Measurements from ENCODE around the gene PDE2A.

The PDE2A gene

DNA sequence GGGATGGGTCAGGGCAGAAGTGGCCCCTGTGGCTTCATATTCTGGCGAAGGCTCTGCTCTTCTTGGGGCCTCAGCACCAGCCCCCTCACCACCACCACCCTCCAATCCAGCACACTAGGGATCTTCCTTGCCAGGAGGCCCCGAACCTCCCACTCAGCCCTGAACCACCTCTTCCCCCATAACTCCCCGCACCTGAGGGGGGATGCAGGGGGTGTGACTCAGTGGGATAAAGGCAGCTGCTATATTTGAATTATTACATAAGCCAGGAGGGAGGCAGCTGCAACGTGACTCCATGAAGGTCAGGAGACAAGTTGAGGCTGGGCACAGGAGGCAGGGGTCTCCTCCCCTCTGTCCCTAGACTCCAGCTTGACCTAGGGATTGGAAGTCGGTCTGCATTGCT is 5.6 kb upstream of the PDE2A start:
- Histone ChIP-seq H3K9me3 (ENCODE audit: insufficient read depth, low read length) (no peaks in the 10 kb centered on the region), H3K27me3 (ENCODE audit: low read depth, low read length) (peaks cover 35% of the 10 kb centered on the region; the same call in 1 of the 2 replicates), H3K4me1 (ENCODE audit: low read length) (no peaks in the 10 kb centered on the region), H3K4me3 (ENCODE audit: low read length) (no peak overlapping the region), H2AFZ (ENCODE audit: low read depth, low read length) (no peak overlapping the region), H3K27ac (ENCODE audit: low read length) (no peak overlapping the region), H3K9ac (ENCODE audit: low read length) (no peak overlapping the region), H3K79me2 (ENCODE audit: low read length) (no peaks in the 10 kb centered on the region), H4K20me1 (ENCODE audit: insufficient read depth, low read length) (peaks cover 22% of the 10 kb centered on the region), H3K4me2 (ENCODE audit: low read length) (no peak overlapping the region), H3K36me3 (replicated peaks; ENCODE audit: low read depth, low read length) (peaks cover 2% of the 10 kb centered on the region)
- no peak for TF ChIP-seq EZH2phosphoT487 (IDR thresholded peaks at IDR 0.05; ENCODE audit: low read depth)
- TF ChIP-seq, protein P1, sequence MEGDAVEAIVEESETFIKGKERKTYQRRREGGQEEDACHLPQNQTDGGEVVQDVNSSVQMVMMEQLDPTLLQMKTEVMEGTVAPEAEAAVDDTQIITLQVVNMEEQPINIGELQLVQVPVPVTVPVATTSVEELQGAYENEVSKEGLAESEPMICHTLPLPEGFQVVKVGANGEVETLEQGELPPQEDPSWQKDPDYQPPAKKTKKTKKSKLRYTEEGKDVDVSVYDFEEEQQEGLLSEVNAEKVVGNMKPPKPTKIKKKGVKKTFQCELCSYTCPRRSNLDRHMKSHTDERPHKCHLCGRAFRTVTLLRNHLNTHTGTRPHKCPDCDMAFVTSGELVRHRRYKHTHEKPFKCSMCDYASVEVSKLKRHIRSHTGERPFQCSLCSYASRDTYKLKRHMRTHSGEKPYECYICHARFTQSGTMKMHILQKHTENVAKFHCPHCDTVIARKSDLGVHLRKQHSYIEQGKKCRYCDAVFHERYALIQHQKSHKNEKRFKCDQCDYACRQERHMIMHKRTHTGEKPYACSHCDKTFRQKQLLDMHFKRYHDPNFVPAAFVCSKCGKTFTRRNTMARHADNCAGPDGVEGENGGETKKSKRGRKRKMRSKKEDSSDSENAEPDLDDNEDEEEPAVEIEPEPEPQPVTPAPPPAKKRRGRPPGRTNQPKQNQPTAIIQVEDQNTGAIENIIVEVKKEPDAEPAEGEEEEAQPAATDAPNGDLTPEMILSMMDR (IDR thresholded peaks at IDR 0.05; ENCODE audit: low read depth, low read length): no peak

DNA sequence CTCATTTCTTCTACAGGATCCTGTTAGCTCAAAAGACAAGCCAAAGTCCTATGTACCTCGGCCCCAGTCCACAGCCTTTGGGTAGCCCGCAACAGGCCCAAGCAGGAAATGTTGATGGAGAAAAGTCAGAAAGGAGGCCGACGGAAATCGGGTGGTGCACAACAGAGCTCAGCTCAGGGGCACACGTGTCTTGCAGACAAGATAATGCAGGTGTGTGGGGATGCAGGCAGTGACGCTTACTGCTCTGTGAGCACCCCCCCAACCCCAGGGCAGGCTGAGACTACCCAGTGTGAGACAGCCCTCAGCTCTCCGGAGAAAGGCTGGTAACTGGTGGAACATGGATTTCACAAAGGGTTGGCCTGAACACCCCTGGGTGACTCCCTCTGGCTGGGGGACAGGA is 4.3 kb upstream of the PDE2A start:
- no peak overlapping the region for H3K4me3 ChIP-seq (ENCODE audit: low read length)
- H3K9ac ChIP-seq (ENCODE audit: low read length): no peak overlapping the region
- peaks cover 36% of the 10 kb centered on the region; the same call in 1 of the 2 replicates for H3K27me3 ChIP-seq (ENCODE audit: low read depth, low read length)
- no peak overlapping the region for H3K27ac ChIP-seq (ENCODE audit: low read length)
- H3K79me2 ChIP-seq (ENCODE audit: low read length): no peaks in the 10 kb centered on the region
- no peak overlapping the region for H2AFZ ChIP-seq (ENCODE audit: low read depth, low read length)
- peaks cover 2% of the 10 kb centered on the region for H3K36me3 ChIP-seq (replicated peaks; ENCODE audit: low read depth, low read length)
- H3K4me1 ChIP-seq (ENCODE audit: low read length): no peaks in the 10 kb centered on the region
- H3K9me3 ChIP-seq (ENCODE audit: insufficient read depth, low read length): no peaks in the 10 kb centered on the region
- H3K4me2 ChIP-seq (ENCODE audit: low read length): no peak overlapping the region
- TF ChIP-seq, protein P1 (IDR thresholded peaks at IDR 0.05; ENCODE audit: low read depth, low read length): no peak
- no peak for TF ChIP-seq EZH2phosphoT487 (IDR thresholded peaks at IDR 0.05; ENCODE audit: low read depth)
- peaks cover 14% of the 10 kb centered on the region; the same call in 1 of the 2 replicates for H4K20me1 ChIP-seq (ENCODE audit: insufficient read depth, low read length)

DNA sequence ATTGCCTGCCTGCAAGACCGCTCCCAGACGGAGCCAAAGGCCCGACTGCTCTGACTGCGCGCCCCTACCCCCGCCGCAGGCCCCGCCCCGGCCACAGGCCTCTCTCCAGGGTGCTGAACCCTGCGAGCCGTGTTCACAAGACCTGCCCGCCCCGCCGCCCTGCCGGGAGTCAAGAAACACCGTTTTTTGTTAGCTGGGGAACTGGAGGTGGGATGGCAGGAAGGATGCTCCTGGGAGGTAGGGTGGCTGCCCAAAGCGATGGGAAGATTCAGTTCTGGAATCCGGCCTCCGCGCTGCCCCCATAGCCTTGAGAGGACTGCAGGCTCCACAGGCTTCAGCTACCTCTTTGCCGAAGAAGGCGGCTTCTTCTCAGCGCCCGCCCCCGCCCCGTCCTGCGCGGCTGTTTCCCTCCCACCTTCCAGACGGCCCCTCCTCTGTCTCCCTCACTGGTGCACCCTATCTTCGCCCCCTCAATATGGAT is 2.7 kb upstream of the PDE2A start:
- Histone ChIP-seq H3K79me2 (ENCODE audit: low read length) (no peaks in the 10 kb centered on the region), H3K4me3 (ENCODE audit: low read length) (no peak overlapping the region), H3K9ac (ENCODE audit: low read length) (no peak overlapping the region), H3K27me3 (ENCODE audit: low read depth, low read length) (peaks cover 36% of the 10 kb centered on the region; the same call in 1 of the 2 replicates), H3K27ac (ENCODE audit: low read length) (no peak overlapping the region), H3K36me3 (replicated peaks; ENCODE audit: low read depth, low read length) (no peaks in the 10 kb centered on the region), H3K4me2 (ENCODE audit: low read length) (no peak overlapping the region), H4K20me1 (ENCODE audit: insufficient read depth, low read length) (peaks cover 4% of the 10 kb centered on the region; the same call in 1 of the 2 replicates), H3K9me3 (ENCODE audit: insufficient read depth, low read length) (no peaks in the 10 kb centered on the region), H2AFZ (ENCODE audit: low read depth, low read length) (no peak overlapping the region), H3K4me1 (ENCODE audit: low read length) (no peaks in the 10 kb centered on the region)
- TF ChIP-seq, protein P1 (IDR thresholded peaks at IDR 0.05; ENCODE audit: low read depth, low read length): no peak
- no peak for TF ChIP-seq EZH2phosphoT487 (IDR thresholded peaks at IDR 0.05; ENCODE audit: low read depth)

DNA sequence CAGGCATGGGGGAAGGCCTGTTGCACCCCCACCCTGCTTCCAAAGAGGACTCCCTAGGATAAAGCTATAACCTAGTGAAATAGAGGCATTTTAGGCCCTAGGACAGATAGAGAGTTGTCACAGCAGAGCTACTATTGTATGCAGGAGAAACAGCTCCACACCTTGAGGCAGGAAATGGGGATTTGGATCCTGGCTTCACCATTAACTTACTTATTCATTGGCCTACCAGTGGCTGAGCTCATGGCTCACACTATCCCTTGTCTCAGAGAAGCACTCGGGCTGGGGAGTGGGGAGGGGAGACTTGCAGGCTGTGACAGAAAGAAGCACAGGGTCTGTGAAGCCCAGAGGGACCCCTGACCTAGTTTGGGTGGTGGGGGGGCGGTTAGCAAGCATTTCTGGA is 999 bp upstream of the PDE2A start:
- H3K4me3 ChIP-seq (ENCODE audit: low read length): no peak overlapping the region
- H4K20me1 ChIP-seq (ENCODE audit: insufficient read depth, low read length): peaks cover 4% of the 10 kb centered on the region; the same call in 1 of the 2 replicates
- no peak overlapping the region for H3K4me2 ChIP-seq (ENCODE audit: low read length)
- no peak for TF ChIP-seq EZH2phosphoT487 (IDR thresholded peaks at IDR 0.05; ENCODE audit: low read depth)
- TF ChIP-seq, protein P1 (IDR thresholded peaks at IDR 0.05; ENCODE audit: low read depth, low read length): no peak
- H3K9ac ChIP-seq (ENCODE audit: low read length): no peak overlapping the region
- H3K27ac ChIP-seq (ENCODE audit: low read length): no peak overlapping the region
- H3K27me3 ChIP-seq (ENCODE audit: low read depth, low read length): peaks cover 44% of the 10 kb centered on the region; the same call in 1 of the 2 replicates
- no peaks in the 10 kb centered on the region for H3K9me3 ChIP-seq (ENCODE audit: insufficient read depth, low read length)
- H3K4me1 ChIP-seq (ENCODE audit: low read length): no peaks in the 10 kb centered on the region
- no peaks in the 10 kb centered on the region for H3K36me3 ChIP-seq (replicated peaks; ENCODE audit: low read depth, low read length)
- H2AFZ ChIP-seq (ENCODE audit: low read depth, low read length): no peak overlapping the region
- H3K79me2 ChIP-seq (ENCODE audit: low read length): no peaks in the 10 kb centered on the region
